ENCODE results near the gene ABHD16B.

Gene ABHD16B

GRCh38 chr20:63897978-63898561 lies 36.8 kb downstream of the ABHD16B start:
- no peak for DNase-seq

DNA sequence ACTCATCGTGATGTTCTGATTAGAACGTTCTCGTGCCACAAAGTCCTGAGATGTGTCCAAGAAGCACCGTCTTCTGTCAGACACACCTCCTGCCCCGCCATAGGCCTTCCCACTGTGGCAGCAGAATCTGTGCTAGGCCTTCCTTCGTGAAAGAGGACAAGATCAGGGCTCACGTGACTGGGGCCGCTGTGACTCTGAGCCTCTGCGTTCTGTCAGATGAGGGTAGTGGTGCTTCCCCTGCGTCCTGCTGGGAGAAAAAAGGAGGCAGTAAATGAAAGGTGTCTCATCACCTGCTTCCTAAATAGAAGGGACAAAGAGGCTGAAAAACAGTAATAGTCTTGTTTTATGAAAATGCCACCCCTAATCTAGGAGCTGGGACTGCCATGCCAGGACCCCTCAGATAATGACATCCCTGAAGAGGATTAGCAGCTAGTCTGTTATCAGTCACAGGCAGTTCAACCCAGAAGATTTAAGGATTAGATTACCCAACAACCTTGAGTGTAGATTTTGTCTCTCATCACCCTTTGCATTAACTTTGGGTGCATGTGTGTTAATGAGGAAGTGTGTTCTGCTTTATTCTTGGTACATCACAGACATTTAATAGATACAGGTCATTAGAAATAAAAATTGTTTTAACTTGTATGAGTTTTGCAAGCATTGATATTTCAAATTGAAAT lies 37.7 kb downstream of the ABHD16B start:
- DNase-seq, result no peak

- DNase-seq, result no peak
These were observed 39.1 kb downstream of the ABHD16B start for GRCh38 chr20:63900413-63900812.

- DNase-seq, result no peak
These were observed 42.7 kb downstream of the ABHD16B start for GRCh38 chr20:63903796-63904561.

DNA sequence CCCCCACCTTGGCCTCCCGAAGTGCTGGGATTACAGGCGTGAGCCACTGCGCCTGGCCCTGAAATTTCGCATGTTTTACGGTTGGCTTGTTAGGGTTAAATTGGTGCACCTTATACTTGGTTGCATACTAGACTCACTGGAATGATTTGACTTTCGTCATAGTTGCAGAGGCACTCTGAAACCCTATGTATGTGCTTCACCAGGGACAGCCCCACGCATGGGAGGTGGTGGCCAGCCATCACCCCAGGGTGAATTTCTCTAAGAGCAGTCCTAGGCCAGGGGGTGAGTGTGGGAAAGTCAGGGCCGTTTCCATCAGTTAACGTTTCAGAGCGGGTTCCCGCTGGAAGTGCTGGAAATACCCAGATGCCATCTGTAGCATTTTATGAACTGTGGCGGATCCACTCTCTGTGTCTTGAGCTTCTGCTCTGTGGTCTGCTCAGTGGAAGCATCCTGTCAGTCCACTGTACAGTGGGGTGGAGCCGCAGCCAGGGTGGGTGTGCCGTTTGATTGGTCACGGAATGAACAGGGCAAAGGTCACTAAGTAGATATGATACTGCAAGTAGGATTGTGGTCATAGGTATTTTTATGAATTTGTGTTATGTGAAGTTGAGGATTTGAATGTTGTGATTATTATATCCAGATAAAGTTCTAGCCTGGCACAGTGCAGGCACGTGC lies 46.8 kb downstream of the ABHD16B start:
- DNase-seq, result no peak

- peak; percentile 35 for DNase-seq
These were observed 49.9 kb downstream of the ABHD16B start for GRCh38 chr20:63911176-63911575.
